C4-2B (cell line): ENCODE data around the gene GSDMA.

Experiments
- CTCF ChIP-seq: fragments of 450-650 bp; conservative IDR thresholded peaks from 2 replicates; pipeline ENCODE4 v1.5.1; 2017; ENCODE audit warnings: mild to moderate bottlenecking
- ZFX ChIP-seq: fragments of 450-650 bp; IDR thresholded peaks from 2 replicates; pipeline ENCODE4 v1.6.1; 2017

DNA sequence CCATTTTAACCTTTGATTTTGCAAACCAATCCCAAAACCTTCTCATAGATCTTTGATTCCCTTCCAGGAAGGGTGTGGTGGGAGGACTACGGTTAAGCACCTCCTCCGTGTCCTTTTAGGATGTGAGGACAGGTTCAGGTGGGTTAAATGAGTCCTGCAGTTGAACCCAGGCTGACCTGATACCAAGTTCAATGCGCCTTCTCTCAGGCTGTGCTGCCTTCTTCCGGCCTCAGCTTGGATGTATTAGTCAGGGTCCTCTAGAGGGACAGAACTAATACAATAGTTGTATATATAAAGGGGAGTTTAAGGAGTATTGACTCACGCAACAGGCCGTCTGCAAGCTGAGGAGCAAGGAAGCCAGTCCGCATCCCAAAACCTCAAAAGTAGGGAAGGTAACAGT, 41.9 kb downstream of the GSDMA start:
- no peak for TF ChIP-seq CTCF
- TF ChIP-seq ZFX, result no peak
